Measurements from ENCODE around the gene NOC2L.
"Not testable (repeated sequence)": the region's sequence is repeated elsewhere in the genome, so short reads cannot be mapped to it uniquely, and the experiment has no call there.

Gene NOC2L

DNA sequence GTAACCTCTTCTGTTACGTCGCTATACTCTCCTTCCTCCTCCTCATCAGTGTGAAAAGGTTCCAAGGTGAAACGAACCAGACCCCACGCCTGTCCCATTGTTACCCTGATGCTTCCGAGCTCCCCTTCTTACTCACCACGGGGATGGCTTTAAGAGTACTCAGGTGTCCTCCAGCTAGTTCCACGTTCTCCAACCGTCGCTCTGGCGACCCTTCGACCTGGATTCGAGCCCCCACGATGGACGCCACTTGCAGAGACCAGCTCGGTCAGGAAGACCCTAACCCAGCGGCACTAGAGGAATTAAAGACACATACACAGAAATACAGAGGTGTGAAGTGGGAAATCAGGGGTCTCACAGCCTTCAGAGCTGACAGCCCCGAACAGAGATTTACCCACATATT is 61.1 kb downstream of the NOC2L start:
- DNase-seq: not testable (repeated sequence)

DNA sequence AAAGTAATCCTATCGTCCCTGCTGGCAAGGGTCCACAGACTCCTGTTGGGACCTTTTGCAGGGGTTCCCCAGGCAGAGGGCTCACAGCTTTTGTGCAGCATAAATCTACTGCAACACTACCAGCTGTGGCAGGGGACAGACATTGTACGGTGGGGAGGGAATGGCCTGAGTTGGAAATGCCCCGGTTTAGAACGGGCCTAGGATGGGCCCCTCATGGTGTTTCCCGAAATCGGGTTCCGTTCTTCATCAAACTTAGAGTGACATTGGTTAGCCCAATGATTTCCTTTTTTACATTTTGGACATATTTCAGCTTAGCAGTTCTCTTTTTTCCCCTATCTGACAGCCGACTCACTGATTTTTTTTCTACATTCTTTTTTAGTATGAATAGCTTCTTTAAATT is 61.8 kb downstream of the NOC2L start:
- no peak for DNase-seq
